HG03025 (cell line): Measurements from ENCODE around the gene ZNF385C.

Experiments used
- ATAC-seq: cut with Tn5 transposase; IDR thresholded peaks from one replicate; pipeline ENCODE4 v1.9.1; 2021; ENCODE audit warnings: mild to moderate bottlenecking, moderate library complexity; ENCODE audit not compliant: unreplicated experiment, low FRiP score

ZNF385C gene

DNA sequence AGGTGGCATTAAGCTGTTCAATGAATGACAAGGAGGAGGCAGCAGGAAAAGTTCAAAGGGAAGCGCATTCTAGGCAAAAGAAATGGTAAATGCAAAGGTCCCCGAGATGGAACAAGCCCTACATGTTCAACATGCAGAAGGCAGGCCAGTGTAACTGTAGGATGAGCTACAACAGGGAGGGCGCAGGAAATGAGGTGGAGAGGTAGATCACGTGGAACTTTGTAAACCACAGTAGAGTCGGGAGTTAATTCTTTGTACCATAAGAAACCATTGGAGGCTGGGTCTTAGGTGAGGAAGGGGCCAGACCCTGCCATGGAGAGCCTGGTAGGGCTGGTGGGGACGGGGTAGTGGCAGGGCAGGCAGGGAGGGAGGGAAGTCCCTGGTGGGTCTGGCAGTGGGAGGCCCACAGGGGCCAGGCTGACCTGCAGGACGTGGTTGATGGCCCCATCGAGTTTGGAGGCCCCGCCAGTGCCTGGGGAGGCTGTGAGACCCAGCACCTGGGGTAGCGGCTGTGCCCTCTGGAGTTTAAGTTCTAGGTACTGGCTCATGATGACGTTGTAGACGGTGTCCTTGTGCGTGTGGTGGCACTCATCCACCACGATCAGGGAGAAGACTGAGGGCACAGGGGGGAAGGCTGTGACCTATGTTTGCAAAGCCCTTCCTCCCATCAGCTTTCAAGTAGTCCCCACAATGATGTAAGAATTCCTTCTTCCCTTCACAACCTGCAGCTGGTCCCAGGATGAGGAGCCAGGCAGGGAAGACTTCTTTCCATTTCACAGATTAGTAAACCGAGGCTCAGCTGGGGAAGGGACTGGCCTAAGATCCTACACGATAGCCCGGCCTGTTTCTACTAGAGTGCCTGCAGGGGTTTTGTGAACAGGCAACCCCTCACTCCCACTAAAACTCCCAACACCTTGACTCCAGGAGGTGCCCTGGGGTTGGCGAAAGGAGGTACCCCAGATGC, 12.3 kb upstream of the ZNF385C start:
- no peak for ATAC-seq

DNA sequence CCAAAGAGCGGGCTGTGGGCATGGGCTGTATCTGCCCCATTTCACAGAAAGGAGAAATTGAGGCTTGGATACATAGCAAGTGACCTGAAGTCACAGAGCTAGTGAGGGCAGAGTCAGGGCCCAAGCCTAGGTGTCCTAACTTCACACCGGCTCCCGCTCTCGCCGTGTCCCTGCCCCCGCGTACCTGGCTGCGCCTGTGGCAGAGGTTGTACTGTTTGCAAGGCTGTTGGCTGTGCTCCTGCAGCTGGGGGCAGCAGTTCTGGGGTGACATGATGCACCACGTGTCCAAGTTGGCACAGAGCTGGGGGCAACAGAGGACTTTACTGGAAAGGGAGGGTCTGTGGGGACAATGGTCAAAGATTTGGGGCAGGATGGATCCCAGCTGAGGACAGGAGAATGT, 10.8 kb upstream of the ZNF385C start:
- no peak for ATAC-seq

DNA sequence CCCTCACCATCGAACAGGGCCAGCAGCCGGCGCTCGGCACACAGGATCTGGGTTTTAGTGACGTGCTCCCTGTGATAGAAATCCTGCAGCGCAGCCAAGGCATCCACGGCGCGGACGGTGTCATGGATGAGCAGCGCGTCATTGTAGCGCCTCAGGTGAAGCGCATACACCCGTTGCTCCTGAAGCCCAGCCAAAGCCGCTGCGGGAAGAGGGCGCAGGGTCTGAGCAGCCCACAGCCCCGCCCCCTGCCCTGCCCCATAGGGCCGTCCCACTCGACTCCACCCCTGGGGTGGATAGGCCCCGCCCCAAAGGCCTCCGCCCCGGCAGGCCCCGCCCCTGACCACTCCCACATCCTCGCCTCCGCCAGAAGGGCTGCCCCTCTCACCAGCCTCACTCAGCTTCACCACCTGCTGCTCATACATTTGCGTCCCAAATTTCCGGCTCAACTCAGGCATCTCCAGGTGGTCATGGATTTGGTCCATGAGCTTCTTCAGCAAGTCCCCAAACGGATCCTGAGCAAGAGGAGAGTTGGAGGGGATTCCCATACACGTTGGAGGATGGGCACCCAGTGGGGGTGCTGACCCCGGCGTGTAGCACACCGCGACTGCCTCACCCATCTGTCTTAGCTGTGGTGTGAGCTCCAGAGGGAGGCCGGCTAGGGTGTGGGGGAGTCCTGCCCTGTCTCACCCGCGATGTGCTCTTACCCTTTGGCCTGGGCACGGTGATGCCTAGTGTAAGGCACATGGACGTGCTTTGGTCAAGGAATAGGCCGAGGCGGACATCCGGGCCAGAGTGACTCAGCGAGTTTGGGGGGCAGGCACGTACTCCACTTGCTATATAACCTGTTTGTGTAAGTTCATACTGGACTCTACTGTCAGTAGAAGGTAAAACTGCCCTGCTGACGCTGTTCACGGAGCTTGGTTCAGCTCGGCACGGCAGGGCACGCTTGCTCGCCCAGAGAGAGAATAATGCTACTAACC, 9.6 kb upstream of the ZNF385C start:
- no peak for ATAC-seq

DNA sequence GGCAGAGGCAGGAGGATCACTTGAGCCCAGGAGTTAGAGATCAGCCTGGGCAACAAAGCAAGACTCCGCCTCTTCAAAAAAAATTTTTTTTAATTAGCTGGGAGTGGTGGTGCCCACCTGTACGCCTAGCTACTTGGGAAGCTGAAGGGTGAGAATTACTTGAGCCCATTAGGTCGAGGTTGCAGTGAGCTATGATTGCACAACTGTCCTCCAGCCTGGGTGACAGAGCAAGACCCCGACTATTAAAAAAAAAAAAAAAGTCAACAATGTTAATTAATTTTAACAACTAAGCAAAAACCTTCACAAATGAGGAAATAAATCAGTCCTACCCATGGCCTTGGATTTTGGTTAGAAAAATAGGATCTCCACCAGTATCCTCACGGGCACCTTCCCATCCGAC, 8.9 kb upstream of the ZNF385C start:
- ATAC-seq: no peak

DNA sequence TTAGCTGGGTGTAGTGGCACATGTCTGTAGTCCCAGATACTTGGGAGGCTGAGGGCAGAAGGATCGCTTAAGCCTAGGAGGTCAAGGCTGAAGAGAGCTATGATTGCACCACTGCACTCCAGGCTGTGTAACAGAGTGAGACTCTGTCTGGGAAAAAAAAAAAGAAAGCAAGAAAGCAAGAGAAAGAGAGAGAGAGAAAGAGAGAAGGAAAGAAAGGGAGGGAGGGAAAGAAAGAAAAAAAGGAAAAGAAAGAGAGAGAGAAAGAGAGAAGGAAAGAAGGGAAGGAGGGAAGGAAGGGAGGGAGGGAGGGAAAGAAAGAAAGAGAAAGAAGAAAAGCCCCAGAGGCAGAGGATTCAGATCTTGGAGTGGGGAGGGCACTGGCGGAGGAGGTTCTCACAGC, 7.7 kb upstream of the ZNF385C start:
- no peak for ATAC-seq

DNA sequence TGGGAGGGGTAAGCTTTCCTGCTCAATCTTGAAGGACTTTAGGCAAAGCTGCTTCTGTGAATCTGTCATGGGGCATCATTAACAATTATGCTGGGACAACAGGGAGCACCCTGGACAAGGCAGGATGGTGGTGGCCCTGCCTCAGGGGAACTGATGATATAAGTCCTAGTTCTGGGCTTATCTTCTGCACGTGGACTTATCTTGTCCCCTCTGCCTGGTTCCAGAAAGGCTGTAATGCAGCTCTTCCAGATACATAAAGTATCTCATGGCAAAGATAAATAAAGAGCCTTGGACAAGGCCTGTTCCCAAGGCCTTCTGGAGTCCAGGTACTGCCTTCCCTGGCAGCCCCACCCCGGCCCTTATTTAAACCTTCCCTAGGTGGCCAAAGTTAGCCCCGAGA, 6.0 kb upstream of the ZNF385C start:
- ATAC-seq: no peak

DNA sequence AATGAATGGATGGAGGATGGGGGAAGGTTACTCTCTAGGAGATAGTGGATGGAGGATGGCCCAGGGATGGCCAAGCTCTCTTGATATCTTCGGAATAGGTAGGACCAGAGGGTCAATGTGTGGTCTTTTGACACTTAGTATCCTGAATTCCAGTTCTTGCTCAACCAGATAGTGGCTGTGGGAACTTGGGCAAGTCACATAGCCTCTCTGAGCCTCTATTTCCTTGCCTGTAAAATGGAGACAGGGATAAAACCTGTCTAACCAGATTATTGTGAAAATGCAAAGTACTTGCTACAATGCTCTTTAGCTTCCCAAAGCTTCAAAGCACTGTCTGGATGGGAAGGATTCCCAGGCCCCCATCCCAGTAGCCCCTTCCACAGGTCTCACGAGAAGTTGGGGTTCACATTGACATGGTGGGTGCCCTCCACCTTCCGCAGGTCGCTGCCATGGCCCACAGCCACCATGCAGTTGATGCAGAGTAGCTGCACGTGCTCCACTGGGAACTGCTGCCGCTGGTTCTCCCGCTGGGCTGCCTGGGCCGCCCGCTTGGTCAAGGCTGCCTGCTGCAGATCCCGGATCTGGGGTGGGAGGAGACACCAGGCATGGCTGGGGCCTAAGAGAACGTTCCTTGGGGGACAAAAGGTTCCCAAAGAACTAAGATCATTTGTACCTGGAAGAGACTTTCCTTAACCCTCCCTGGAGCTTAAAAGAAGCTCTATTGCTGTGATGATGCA, 5.1 kb upstream of the ZNF385C start:
- ATAC-seq: no peak

DNA sequence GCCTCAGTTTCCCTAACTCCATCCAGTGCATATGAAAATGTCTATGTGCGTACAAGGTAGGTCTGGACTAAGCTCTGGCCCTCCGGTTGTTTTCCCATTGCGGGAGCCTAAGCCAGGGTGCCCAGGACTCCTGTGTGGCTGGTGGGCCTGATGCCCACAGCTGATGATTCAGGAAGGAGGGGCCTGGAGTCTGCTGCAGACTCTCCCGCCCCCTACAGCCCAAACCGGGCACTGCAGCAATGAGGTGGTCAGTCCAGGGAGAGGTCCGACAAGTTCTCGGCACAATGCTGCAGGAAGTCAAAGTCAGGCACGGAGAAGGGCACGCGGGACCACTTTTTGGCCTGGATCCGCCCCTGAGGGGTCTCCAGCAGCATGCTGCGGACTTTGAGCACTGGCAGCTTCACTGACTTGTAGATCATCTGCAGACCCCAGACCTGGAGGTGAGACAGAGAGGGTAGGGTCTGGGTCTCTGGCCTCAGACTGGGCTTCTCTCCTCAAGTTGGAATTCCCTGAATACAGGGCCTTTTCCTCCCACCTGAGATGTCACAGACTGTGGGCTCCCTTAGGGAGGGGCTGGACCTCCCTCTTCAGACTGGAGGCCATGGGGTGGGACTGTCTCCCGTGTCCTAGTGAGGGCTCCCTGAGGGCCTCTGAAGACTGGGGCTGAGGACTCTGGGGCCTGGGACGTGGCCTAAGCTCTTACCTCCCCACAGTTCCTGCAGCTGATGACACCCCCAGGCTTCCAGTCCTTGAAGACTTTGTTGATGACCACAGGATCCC, 3.4 kb upstream of the ZNF385C start:
- ATAC-seq: no peak

DNA sequence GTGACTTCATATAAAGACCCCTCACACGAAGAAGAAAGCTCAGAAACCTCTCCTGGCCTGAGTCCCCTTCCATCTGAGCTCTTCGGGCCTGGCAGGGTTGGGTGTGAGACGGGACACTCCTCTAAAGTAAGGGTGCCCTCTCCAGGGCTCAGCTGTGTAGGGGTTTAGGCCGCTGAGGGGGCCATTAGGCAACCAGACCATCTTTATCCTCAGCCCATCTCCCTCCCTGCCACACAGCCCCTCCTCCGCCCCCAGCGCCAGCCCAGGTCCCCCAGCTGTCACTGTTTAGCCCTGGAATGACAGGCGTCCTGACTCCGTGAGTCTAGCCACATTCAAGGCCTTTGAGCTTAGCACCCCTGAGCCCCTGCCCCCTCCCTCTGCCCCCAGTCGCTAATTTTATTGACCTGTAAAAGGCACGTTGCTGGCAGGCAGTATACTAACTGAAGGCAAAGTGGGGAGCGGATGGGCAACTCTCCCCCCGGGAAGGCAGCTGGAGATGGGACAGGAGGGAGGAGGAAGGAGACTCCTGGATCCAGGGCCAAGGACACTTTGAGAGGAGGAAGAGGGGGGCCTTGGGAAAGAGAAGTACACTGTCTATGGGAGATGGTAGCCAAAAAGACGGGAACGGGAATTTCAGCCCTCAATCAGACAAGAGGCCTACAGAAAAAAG, 592 bp upstream of the ZNF385C start:
- no peak for ATAC-seq

DNA sequence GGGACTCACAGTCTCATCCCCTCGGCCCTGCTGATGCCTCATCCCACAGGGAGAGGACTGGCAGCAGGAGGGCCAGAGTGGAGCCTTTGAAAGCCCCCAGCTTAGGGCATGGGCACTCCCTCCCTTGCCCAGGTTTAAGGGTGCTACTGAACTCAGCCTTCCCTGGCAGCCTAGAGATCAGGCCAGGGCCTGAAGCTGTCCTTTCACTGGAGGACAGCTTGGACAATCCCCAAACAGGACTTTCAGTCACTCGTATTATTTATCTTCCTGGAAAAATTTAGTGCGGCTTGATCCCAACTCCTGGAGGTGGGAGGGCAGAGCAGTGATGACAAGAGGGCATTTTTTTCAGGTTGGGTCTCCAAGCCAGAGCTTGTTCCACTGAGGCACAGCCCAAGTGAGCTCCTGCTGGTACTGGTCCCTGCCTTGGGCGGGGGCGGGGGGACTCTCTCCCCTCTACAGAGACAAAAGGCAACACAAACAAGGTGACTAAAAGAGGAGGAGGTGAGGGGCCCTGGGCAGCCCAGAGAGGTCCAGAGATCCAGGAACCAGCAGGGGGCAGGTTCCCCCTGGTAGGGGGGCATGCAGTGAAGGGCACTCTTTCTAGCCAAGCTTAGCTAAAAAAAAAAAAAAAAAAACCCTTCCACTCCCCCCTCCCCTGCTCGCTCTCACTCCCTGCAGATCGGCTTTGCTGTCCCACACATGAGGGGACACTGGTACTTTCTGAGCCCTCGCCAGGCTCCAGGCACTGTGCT, 1.7 kb downstream of the ZNF385C start:
- no peak for ATAC-seq

DNA sequence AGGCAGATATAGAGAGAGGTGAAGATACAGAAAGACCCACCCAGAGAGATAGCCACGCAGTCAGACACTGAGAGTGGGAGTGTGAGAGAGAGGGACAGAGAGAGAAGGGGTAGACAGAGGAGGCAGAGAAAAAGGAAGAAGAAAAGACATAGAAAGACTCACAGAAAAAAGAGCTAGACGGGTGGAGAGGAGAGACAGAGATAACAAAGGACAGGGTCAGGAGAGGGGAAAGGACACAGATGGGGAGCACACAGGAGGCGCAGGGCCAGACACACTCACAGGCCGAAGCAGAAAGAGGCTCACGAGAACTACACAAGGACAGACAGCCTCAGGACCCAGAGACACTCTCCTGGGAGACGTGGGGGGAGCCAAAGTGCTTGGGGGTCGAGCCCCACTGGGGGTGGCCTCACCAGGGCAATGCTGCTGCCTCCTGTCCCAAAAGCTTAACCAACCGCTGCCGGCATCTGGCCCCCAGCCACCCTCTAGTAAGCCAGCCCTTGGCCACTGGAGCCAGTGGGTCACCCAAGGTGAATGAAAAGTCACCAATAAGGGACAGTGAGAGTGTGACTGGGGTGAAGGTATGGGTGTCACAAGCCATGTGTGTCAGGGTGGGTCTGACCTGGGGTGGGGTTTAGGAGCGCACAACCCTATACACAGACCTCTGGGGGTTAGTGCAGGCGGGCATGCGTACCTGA, 3.8 kb downstream of the ZNF385C start:
- ATAC-seq: no peak

DNA sequence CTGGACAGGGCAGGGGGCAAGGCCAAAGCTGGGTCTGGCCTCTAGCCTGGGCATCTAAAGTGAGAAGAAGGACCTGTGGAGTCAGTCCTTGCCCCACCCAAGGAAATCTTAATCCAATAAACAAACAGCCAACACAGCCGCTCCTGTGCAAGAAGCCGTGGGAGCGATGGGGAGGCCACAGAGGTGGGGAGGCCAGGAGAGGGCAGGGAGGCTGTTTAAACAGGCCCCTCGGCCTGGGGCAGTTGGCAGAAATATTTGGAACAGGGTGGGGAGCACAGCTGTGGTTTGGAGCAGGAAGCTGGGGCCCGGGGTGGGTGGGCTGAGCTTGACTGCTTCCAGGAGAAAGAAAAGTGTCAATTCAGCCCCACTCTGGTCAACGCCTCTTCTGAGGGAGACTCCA, 5.3 kb downstream of the ZNF385C start:
- ATAC-seq: no peak

DNA sequence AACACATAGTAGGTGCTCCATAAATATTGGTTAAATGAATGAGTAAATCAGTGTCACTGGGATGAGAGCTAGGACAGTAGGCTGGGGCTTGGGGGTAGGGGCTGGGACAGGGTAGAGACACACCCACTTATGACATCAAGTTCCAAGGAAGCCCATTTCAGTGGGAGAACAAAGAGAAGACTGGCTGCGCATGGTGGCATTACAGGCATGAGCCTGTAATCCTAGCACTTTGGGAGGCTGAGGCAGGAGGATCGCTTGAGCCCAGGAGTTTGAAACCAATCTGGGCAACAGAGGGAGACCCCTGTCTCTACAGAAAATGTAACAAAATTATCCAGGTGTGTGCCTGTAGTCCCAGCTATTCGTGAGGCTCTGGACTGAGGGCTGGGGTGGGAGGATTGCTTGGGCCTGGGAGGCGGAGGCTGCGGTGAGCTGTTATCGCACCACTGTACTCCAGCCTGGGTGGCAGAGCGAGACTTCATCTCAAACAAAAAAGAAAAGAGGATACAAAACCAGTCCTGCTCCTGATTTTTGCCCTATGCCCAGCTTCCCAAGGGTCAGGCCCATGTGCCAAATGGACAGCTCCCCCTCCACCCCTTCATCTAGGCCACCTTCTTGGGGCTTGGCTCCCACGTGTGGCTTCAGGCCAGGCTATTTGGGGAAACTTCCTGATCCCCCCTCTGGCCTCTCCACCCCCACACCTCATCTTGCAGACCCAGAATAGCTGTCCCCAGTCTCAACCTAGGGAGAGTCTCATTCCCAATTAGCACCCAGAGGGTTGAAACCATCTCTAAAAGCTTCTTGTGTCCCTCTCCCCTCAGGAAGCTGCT, 7.1 kb downstream of the ZNF385C start:
- ATAC-seq: no peak

DNA sequence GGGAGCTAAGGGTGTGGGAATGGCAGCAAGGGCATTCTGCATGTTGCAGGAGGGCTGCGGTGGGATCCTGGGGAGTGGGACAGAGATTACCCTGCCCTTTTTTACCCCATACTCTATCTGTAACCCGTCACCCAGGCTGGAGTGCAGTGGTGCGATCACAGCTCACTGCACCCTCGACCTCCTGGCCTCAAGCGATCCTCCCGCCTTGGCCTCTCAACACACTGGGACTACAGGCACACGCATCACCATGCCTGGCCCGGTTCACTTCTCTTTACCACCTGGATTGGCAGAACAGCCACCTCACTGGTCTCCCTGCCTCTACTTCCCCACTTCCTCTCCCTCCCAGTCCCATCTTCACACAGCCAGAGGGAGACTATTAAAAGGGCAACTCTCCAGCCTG, 9.5 kb downstream of the ZNF385C start:
- no peak for ATAC-seq

DNA sequence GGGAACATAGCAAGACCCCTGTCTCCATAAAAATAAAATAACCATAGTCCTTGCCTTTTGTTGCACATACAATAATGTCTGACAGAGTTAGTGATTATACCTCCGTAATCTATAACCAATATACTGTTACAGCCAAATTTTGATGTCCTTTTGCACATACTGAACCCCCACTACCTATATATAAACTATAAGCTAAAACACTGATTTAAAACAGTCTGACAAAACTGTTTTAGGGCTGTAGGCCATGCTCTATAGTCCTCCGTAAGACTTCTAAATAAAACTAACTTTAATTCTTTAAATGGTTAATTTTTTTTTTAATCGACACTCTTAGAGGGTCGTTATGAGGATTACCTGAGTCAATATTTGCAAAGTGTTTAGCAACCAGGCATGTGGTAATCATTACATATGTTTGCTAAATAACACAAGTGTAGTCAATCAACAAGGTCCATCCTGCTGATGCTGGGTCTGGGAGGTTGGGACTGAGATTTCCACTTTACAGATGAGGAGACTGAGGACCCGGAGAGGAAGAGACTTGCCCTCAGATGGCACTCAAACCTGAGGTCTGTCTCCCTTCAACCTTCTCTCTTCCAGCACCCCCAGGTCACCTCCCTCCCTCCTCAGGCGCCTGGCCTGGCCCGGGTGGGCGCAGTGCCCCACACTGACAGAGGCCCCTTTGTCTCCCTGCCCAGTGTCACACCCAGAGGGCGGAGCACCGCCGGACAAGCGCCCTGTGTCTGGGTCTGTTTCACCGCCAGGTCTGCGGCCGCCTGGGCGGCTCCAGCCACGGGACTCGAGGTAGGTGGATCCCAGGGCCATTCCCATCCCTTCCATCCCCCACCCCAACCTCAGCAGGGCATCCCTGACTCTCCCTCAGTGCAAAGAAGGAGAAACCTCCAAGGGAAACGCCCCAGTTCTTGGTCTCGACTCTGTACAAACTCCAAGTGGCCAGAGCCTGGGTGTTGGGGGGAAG, 10.3 kb downstream of the ZNF385C start:
- no peak for ATAC-seq
